Mononuclear cell (primary cell): Measurements from ENCODE around the gene FRAT2. TPM values are rescaled to one million over a fixed set of nuclear protein-coding genes. Genes with fewer than 3 reads are reported as not detected.
"Not testable (repeated sequence)": the region's sequence is repeated elsewhere in the genome, so short reads cannot be mapped to it uniquely, and the experiment has no call there.

Experiments
- H3K27me3 ChIP-seq: 2 replicates; pipeline ENCODE4 v1.6.0; 2011; ENCODE audit warnings: low read length, control low read depth; ENCODE audit not compliant: insufficient read depth
- H3K4me1 ChIP-seq: 2 replicates; pipeline ENCODE4 v1.5.1; 2011; ENCODE audit warnings: mild to moderate bottlenecking, low read length, control low read depth; ENCODE audit not compliant: insufficient read depth
- H3K4me3 ChIP-seq: 2 replicates; pipeline ENCODE4 v1.5.1; 2011; ENCODE audit warnings: mild to moderate bottlenecking, low read length, moderate library complexity
- H3K9me3 ChIP-seq: 2 replicates; pipeline ENCODE4 v1.5.1; 2011; ENCODE audit warnings: low read depth, mild to moderate bottlenecking, control low read depth, low read length
- total RNA-seq: library from RNA; depleted of rRNA; stranded (reverse); fragments of >200 nt; gene quantifications from one replicate; pipeline ENCODE4 v1.2.3, GENCODE V29; 2012

The FRAT2 gene
- total RNA-seq, 1 donor: 25.8 TPM

- Histone ChIP-seq H3K4me1 (peaks cover 74% of the 10 kb centered on the region), H3K27me3 (no peaks in the 10 kb centered on the region), H3K9me3 (no peaks in the 10 kb centered on the region), H3K4me3 (no peak overlapping the region)
Observed at GRCh38 chr10:97362310-97363033, 27.9 kb upstream of the FRAT2 start.

- H3K27me3 ChIP-seq: no peaks in the 10 kb centered on the region
- H3K9me3 ChIP-seq: no peaks in the 10 kb centered on the region
- H3K4me3 ChIP-seq: no peak overlapping the region
- peaks cover 74% of the 10 kb centered on the region for H3K4me1 ChIP-seq
Observed at GRCh38 chr10:97361537-97361901, 27.0 kb upstream of the FRAT2 start.

- Histone ChIP-seq H3K27me3 (no peaks in the 10 kb centered on the region), H3K4me1 (peaks cover 74% of the 10 kb centered on the region), H3K4me3 (no peak overlapping the region), H3K9me3 (no peaks in the 10 kb centered on the region)
Observed at GRCh38 chr10:97360705-97361536, 26.4 kb upstream of the FRAT2 start.

- no peak overlapping the region for H3K4me3 ChIP-seq
- H3K9me3 ChIP-seq: no peaks in the 10 kb centered on the region
- no peaks in the 10 kb centered on the region for H3K27me3 ChIP-seq
- peaks cover 76% of the 10 kb centered on the region for H3K4me1 ChIP-seq
Observed at GRCh38 chr10:97358781-97359180, 24.3 kb upstream of the FRAT2 start.

GRCh38 chr10:97358349-97358748, 23.8 kb upstream of the FRAT2 start:
- Histone ChIP-seq H3K27me3 (no peaks in the 10 kb centered on the region), H3K4me3 (no peak overlapping the region), H3K4me1 (peaks cover 76% of the 10 kb centered on the region), H3K9me3 (no peaks in the 10 kb centered on the region)

GRCh38 chr10:97356918-97357317, 22.4 kb upstream of the FRAT2 start:
- H3K9me3 ChIP-seq: no peaks in the 10 kb centered on the region
- peaks cover 69% of the 10 kb centered on the region for H3K4me1 ChIP-seq
- H3K4me3 ChIP-seq: no peak overlapping the region
- H3K27me3 ChIP-seq: no peaks in the 10 kb centered on the region

- Histone ChIP-seq H3K4me3 (no peak overlapping the region), H3K9me3 (no peaks in the 10 kb centered on the region), H3K4me1 (peaks cover 68% of the 10 kb centered on the region), H3K27me3 (no peaks in the 10 kb centered on the region)
Observed at GRCh38 chr10:97356318-97356914, 21.9 kb upstream of the FRAT2 start.

GRCh38 chr10:97355571-97355975, 21.0 kb upstream of the FRAT2 start:
- Histone ChIP-seq H3K4me3 (no peak overlapping the region), H3K9me3 (no peaks in the 10 kb centered on the region), H3K4me1 (peaks cover 64% of the 10 kb centered on the region), H3K27me3 (no peaks in the 10 kb centered on the region)

GRCh38 chr10:97353945-97354344, 19.4 kb upstream of the FRAT2 start:
- Histone ChIP-seq H3K4me1 (peaks cover 54% of the 10 kb centered on the region), H3K9me3 (no peaks in the 10 kb centered on the region), H3K27me3 (no peaks in the 10 kb centered on the region), H3K4me3 (no peak overlapping the region)

- Histone ChIP-seq H3K4me1 (peaks cover 26% of the 10 kb centered on the region), H3K9me3 (no peaks in the 10 kb centered on the region), H3K27me3 (no peaks in the 10 kb centered on the region), H3K4me3 (no peak overlapping the region)
Observed at GRCh38 chr10:97349752-97350513, 15.4 kb upstream of the FRAT2 start.

GRCh38 chr10:97347317-97347716, 12.8 kb upstream of the FRAT2 start:
- Histone ChIP-seq H3K27me3 (no peaks in the 10 kb centered on the region), H3K9me3 (no peaks in the 10 kb centered on the region), H3K4me3 (no peak overlapping the region), H3K4me1 (peaks cover 4% of the 10 kb centered on the region)

GRCh38 chr10:97343664-97344063, 9.1 kb upstream of the FRAT2 start:
- H3K9me3 ChIP-seq, H3K4me3 ChIP-seq, H3K27me3 ChIP-seq, H3K4me1 ChIP-seq: not testable (repeated sequence)

GRCh38 chr10:97341416-97341815, 6.9 kb upstream of the FRAT2 start:
- H3K4me1 ChIP-seq: peaks cover 6% of the 10 kb centered on the region
- H3K27me3 ChIP-seq: no peaks in the 10 kb centered on the region
- no peak overlapping the region for H3K4me3 ChIP-seq
- H3K9me3 ChIP-seq: no peaks in the 10 kb centered on the region

GRCh38 chr10:97338041-97338440, 3.5 kb upstream of the FRAT2 start:
- Histone ChIP-seq H3K4me1 (peaks cover 20% of the 10 kb centered on the region), H3K27me3 (no peaks in the 10 kb centered on the region), H3K9me3 (no peaks in the 10 kb centered on the region), H3K4me3 (no peak overlapping the region)
